ENCODE measurements around the gene ATXN7L2. TPM values are rescaled to one million over a fixed set of nuclear protein-coding genes. Genes with fewer than 3 reads are reported as not detected.

ATXN7L2 gene
- total RNA-seq, 1 experiment from 2014 or later = 3.5 TPM

DNA sequence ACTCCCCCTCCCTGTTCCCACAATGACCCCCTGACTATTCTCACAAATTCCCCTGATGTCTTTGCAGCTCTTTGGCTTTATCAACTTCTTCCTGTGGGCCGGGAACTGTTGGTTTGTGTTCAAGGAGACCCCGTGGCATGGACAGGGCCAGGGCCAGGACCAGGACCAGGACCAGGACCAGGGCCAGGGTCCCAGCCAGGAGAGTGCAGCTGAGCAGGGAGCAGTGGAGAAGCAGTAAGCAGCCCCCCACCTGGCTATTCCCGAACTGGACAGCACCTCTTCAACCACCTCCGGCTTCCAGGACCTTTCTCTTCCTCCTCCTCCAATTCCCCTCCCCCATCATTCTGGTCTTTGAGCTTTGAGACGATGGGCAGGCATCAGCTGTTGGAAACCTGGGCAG, 4.4 kb upstream of the ATXN7L2 start:
- H3K36me3 ChIP-seq (ENCODE audit: insufficient read depth, low read length) = no peaks in the 10 kb centered on the region
- no peak overlapping the region for H3K4me2 ChIP-seq (ENCODE audit: low read depth, low read length, poor library complexity, severe bottlenecking)
- no peak for DNase-seq
- H3K4me3 ChIP-seq (ENCODE audit: low read length) = no peak overlapping the region
- no peak overlapping the region for H3K9ac ChIP-seq (ENCODE audit: low read length)
- no peak overlapping the region for H3K27ac ChIP-seq (ENCODE audit: low read length)
- H3K9me2 ChIP-seq (replicated peaks; ENCODE audit: insufficient read depth, low read length) = no peaks in the 10 kb centered on the region
- H3K79me2 ChIP-seq (ENCODE audit: low read length) = 0 out of 2 replicates have a peak, but pooled peaks cover 1% of the 10 kb centered on the region
- H2AFZ ChIP-seq (ENCODE audit: low read length) = no peak overlapping the region
- no peaks in the 10 kb centered on the region for H3K9me3 ChIP-seq (ENCODE audit: low read length)
- H3K27me3 ChIP-seq (ENCODE audit: low read length) = no peaks in the 10 kb centered on the region
- peaks cover 8% of the 10 kb centered on the region for H3K4me1 ChIP-seq (ENCODE audit: low read length)
- 0 out of 2 replicates have a peak, but pooled peaks cover 3% of the 10 kb centered on the region for H4K20me1 ChIP-seq (ENCODE audit: insufficient read depth, low read depth, low read length)

DNA sequence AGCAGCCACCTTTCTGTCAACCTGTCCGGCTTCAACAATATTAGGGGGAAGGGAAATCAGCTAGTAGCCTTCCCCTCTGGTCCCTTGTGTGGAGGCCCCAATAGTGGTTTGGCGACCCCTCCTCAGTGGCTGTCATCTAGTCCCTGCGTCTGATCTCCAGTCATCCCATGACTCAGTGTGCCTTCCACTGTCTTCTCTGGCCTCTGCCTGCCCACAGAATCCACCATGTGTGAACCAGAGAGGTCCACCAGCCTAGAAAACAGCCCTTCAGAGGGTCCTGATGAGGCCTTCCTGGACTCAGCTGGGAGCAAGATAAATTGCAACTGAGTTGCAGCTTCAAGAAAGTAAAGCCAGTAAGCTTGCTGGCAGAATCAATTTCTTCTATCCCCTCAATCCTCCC, 3.8 kb upstream of the ATXN7L2 start:
- no peak overlapping the region for H3K4me3 ChIP-seq (ENCODE audit: low read length)
- 0 out of 2 replicates have a peak, but pooled peaks cover 3% of the 10 kb centered on the region for H4K20me1 ChIP-seq (ENCODE audit: insufficient read depth, low read depth, low read length)
- peaks cover 14% of the 10 kb centered on the region for H3K4me1 ChIP-seq (ENCODE audit: low read length)
- H3K4me2 ChIP-seq (ENCODE audit: low read depth, low read length, poor library complexity, severe bottlenecking) = no peak overlapping the region
- no peak for DNase-seq
- H3K9me2 ChIP-seq (replicated peaks; ENCODE audit: insufficient read depth, low read length) = no peaks in the 10 kb centered on the region
- H3K27ac ChIP-seq (ENCODE audit: low read length) = no peak overlapping the region
- H3K79me2 ChIP-seq (ENCODE audit: low read length) = 0 out of 2 replicates have a peak, but pooled peaks cover 5% of the 10 kb centered on the region
- no peak overlapping the region for H2AFZ ChIP-seq (ENCODE audit: low read length)
- no peaks in the 10 kb centered on the region for H3K36me3 ChIP-seq (ENCODE audit: insufficient read depth, low read length)
- no peaks in the 10 kb centered on the region for H3K27me3 ChIP-seq (ENCODE audit: low read length)
- H3K9ac ChIP-seq (ENCODE audit: low read length) = no peak overlapping the region
- H3K9me3 ChIP-seq (ENCODE audit: low read length) = no peaks in the 10 kb centered on the region

DNA sequence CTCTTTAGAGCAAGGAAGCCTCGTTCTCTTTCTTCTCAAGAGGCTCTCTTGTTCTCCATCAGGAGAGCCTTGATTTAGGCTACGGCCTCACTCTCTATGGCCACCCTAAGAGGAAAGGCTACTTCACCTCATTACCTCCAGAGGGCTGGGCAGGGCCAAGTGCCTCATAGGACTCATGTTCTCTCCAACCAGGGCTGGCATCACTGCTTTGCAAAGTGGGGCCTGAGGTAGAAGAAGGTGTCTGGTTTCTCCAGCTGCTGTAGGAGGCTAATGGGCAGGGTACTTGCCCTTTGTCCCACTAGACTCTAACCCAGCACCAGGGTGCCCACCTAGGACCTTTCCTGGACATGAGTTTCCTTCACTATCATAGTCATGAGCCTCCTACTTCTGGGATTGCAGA, 2.1 kb upstream of the ATXN7L2 start:
- no peak for DNase-seq
- H3K9me3 ChIP-seq (ENCODE audit: low read length) = no peaks in the 10 kb centered on the region
- no peaks in the 10 kb centered on the region for H3K27me3 ChIP-seq (ENCODE audit: low read length)
- peaks cover 23% of the 10 kb centered on the region for H3K4me1 ChIP-seq (ENCODE audit: low read length)
- no peak overlapping the region for H2AFZ ChIP-seq (ENCODE audit: low read length)
- H3K36me3 ChIP-seq (ENCODE audit: insufficient read depth, low read length) = no peaks in the 10 kb centered on the region
- no peak overlapping the region for H3K9ac ChIP-seq (ENCODE audit: low read length)
- 0 out of 2 replicates have a peak, but pooled peaks cover 5% of the 10 kb centered on the region for H3K79me2 ChIP-seq (ENCODE audit: low read length)
- no peaks in the 10 kb centered on the region for H3K9me2 ChIP-seq (replicated peaks; ENCODE audit: insufficient read depth, low read length)
- no peak overlapping the region for H3K4me3 ChIP-seq (ENCODE audit: low read length)
- H3K27ac ChIP-seq (ENCODE audit: low read length) = no peak overlapping the region
- no peak overlapping the region for H3K4me2 ChIP-seq (ENCODE audit: low read depth, low read length, poor library complexity, severe bottlenecking)
- H4K20me1 ChIP-seq (ENCODE audit: insufficient read depth, low read depth, low read length) = 0 out of 2 replicates have a peak, but pooled peaks cover 3% of the 10 kb centered on the region

DNA sequence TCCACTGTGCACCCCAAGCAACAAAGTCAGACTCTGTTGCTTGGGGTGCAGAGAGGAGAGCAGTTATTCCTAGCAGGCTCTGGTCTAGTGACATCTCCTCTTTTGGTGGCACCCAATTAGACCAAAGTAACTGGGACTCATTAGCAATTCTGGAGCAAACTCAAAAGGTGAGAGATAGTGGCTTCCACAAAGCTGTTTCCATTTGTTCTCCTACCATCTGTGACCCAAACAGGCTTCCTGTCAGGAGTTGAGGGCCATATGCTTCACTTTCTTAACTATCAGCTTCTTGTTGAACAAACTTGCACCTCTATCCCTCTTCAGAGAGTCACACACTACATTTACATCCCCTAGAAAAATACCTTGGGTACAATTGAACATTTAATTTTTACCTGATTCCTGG, 1.5 kb upstream of the ATXN7L2 start:
- DNase-seq = no peak
- H3K27ac ChIP-seq (ENCODE audit: low read length) = no peak overlapping the region
- no peaks in the 10 kb centered on the region for H3K27me3 ChIP-seq (ENCODE audit: low read length)
- no peaks in the 10 kb centered on the region for H3K9me3 ChIP-seq (ENCODE audit: low read length)
- H3K4me2 ChIP-seq (ENCODE audit: low read depth, low read length, poor library complexity, severe bottlenecking) = no peak overlapping the region
- 0 out of 2 replicates have a peak, but pooled peaks cover 3% of the 10 kb centered on the region for H4K20me1 ChIP-seq (ENCODE audit: insufficient read depth, low read depth, low read length)
- H3K9ac ChIP-seq (ENCODE audit: low read length) = no peak overlapping the region
- no peaks in the 10 kb centered on the region for H3K9me2 ChIP-seq (replicated peaks; ENCODE audit: insufficient read depth, low read length)
- peaks cover 23% of the 10 kb centered on the region for H3K4me1 ChIP-seq (ENCODE audit: low read length)
- no peak overlapping the region for H3K4me3 ChIP-seq (ENCODE audit: low read length)
- 0 out of 2 replicates have a peak, but pooled peaks cover 5% of the 10 kb centered on the region for H3K79me2 ChIP-seq (ENCODE audit: low read length)
- H2AFZ ChIP-seq (ENCODE audit: low read length) = no peak overlapping the region
- no peaks in the 10 kb centered on the region for H3K36me3 ChIP-seq (ENCODE audit: insufficient read depth, low read length)

DNA sequence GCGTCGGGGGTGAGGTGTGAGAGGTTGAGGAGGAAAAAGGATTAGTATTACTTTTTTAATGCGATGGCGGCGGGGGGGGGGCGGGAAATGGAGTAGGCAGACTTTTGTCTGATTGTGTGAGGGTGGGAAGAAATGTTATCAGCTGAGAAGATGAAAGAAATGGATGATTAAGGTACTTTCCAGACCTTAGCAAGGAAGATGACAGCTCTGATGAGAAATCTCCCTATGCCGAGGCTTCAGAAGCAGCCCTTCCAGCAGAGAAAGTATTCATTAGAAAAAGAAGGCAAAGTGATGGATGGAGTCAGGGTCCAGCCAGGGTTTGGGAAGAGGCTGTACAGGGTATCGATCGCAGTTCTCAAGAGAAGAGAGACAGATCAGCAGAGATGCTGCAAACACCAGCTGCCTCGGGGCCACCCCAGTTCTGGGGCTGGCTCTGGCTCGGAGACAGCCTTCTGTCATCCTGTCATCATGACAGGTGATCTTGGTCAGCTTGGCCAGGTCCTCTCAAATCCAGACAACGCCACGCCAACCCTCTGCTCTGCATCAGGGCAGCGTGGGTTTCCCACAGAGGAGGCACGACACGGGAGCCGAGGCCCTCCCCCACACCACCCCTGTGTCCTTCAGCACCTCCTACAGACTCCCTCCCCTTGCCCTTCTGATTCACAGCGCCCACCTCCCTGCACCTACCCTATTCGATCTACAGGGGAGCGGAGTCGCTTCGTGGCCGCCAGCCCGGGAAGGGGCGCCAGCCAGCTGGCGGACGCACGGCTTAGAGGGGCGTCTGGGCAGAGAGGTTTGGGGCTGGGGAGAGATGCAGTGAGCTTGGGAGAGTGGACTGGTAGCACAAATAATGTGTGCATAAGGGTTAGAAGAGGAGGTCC, 674 bp upstream of the ATXN7L2 start:
- Histone ChIP-seq H2AFZ (ENCODE audit: low read length) (peak overlapping the region; percentile 85), H3K4me2 (ENCODE audit: low read depth, low read length, poor library complexity, severe bottlenecking) (peak overlapping the region; percentile 89), H3K4me3 (ENCODE audit: low read length) (peak overlapping the region; percentile 82), H3K79me2 (ENCODE audit: low read length) (0 out of 2 replicates have a peak, but pooled peaks cover 5% of the 10 kb centered on the region), H3K9me3 (ENCODE audit: low read length) (no peaks in the 10 kb centered on the region), H3K36me3 (ENCODE audit: insufficient read depth, low read length) (no peaks in the 10 kb centered on the region), H4K20me1 (ENCODE audit: insufficient read depth, low read depth, low read length) (0 out of 2 replicates have a peak, but pooled peaks cover 3% of the 10 kb centered on the region), H3K4me1 (ENCODE audit: low read length) (peaks cover 23% of the 10 kb centered on the region), H3K27me3 (ENCODE audit: low read length) (no peaks in the 10 kb centered on the region), H3K9me2 (replicated peaks; ENCODE audit: insufficient read depth, low read length) (no peaks in the 10 kb centered on the region), H3K9ac (ENCODE audit: low read length) (peak overlapping the region; percentile 65), H3K27ac (ENCODE audit: low read length) (no peak overlapping the region)
- DNase-seq = peak; percentile 62

DNA sequence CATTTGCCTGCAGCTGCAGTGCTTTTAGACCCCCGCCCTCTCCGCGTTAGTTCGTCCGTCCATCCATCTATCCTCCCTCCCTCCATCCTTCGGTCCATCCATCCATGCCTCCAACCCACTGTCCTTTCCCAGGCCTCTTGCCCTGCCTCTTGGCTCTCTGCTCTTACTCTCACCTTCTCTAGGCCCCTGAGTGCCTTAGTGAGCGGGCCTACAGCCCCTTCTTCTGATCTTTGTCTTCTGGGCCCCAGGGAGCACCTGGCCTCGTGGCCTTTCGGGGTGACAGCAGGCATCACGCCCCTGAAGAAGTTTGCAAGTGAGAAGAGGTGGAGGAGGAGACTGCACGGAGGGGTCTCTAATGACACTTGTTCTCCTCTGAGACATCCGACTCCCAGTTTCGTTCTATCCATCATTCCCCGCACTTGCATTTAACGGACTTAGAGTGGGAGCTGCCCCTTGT, 842 bp downstream of the ATXN7L2 start:
- peak; percentile 81 for DNase-seq
- Histone ChIP-seq H3K9me3 (ENCODE audit: low read length) (no peaks in the 10 kb centered on the region), H4K20me1 (ENCODE audit: insufficient read depth, low read depth, low read length) (0 out of 2 replicates have a peak, but pooled peaks cover 3% of the 10 kb centered on the region), H3K27ac (ENCODE audit: low read length) (peak overlapping the region; percentile 65), H3K27me3 (ENCODE audit: low read length) (no peaks in the 10 kb centered on the region), H3K36me3 (ENCODE audit: insufficient read depth, low read length) (no peaks in the 10 kb centered on the region), H2AFZ (ENCODE audit: low read length) (peak overlapping the region; percentile 88), H3K9me2 (replicated peaks; ENCODE audit: insufficient read depth, low read length) (no peaks in the 10 kb centered on the region), H3K4me1 (ENCODE audit: low read length) (peaks cover 23% of the 10 kb centered on the region), H3K4me3 (ENCODE audit: low read length) (peak overlapping the region; percentile 83), H3K4me2 (ENCODE audit: low read depth, low read length, poor library complexity, severe bottlenecking) (peak overlapping the region; percentile 94), H3K79me2 (ENCODE audit: low read length) (0 out of 2 replicates have a peak, but pooled peaks cover 5% of the 10 kb centered on the region), H3K9ac (ENCODE audit: low read length) (peak overlapping the region; percentile 85)

DNA sequence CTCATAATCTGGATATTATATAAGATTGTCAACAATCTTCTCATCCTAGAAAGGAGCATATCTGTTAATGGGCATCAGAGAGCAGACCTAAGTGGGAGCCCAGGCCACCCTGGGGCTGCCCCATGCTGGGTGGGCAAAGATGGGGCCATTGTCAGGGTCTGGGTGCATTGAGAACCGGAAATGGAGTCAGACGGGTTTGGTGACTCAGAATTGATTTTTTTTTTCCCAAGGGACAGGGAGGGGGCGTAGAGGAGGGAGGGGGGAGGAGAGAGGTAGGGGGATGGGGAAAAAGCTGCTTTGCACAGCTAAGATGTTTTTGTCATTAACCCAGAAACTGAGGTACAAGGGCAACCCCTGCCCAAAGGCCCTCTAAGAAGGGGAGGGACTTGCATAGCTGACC, 1.3 kb downstream of the ATXN7L2 start:
- H3K36me3 ChIP-seq (ENCODE audit: insufficient read depth, low read length) = no peaks in the 10 kb centered on the region
- H3K4me1 ChIP-seq (ENCODE audit: low read length) = peaks cover 23% of the 10 kb centered on the region
- peak; percentile 67 for DNase-seq
- peak overlapping the region; percentile 83 for H3K4me3 ChIP-seq (ENCODE audit: low read length)
- H3K9ac ChIP-seq (ENCODE audit: low read length) = peak overlapping the region; percentile 85
- peak overlapping the region; percentile 88; the same call in 1 of the 2 replicates for H2AFZ ChIP-seq (ENCODE audit: low read length)
- 0 out of 2 replicates have a peak, but pooled peaks cover under 1% of the 10 kb centered on the region for H4K20me1 ChIP-seq (ENCODE audit: insufficient read depth, low read depth, low read length)
- peak overlapping the region; percentile 65 for H3K27ac ChIP-seq (ENCODE audit: low read length)
- H3K79me2 ChIP-seq (ENCODE audit: low read length) = 0 out of 2 replicates have a peak, but pooled peaks cover 5% of the 10 kb centered on the region
- H3K9me3 ChIP-seq (ENCODE audit: low read length) = no peaks in the 10 kb centered on the region
- H3K4me2 ChIP-seq (ENCODE audit: low read depth, low read length, poor library complexity, severe bottlenecking) = peak overlapping the region; percentile 94
- no peaks in the 10 kb centered on the region for H3K9me2 ChIP-seq (replicated peaks; ENCODE audit: insufficient read depth, low read length)
- no peaks in the 10 kb centered on the region for H3K27me3 ChIP-seq (ENCODE audit: low read length)

DNA sequence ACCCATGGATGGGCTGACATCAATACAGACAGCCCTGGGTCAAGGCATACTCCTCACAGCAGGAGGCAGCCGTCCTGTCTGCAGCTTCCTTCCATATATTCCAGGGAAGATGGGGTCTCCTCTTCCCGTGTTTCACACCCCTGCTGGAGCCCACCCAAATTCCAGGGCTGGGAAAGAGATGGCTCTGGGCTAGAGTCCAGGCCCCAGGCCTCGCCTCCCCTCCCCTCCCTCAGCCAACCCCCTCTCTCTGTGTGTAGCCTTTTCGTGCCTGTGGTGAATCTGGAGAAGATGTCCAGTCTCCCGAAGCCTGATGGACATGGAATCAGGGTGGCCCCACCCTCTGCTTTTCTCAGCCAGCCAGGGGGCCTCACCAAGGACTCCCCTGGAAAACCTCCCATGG, 3.6 kb downstream of the ATXN7L2 start:
- Histone ChIP-seq H3K4me2 (ENCODE audit: low read depth, low read length, poor library complexity, severe bottlenecking) (no peak overlapping the region), H3K4me1 (ENCODE audit: low read length) (peaks cover 23% of the 10 kb centered on the region), H3K79me2 (ENCODE audit: low read length) (0 out of 2 replicates have a peak, but pooled peaks cover 5% of the 10 kb centered on the region), H4K20me1 (ENCODE audit: insufficient read depth, low read depth, low read length) (no peaks in the 10 kb centered on the region), H3K9me2 (replicated peaks; ENCODE audit: insufficient read depth, low read length) (no peaks in the 10 kb centered on the region), H3K36me3 (ENCODE audit: insufficient read depth, low read length) (no peaks in the 10 kb centered on the region), H3K4me3 (ENCODE audit: low read length) (no peak overlapping the region), H3K9ac (ENCODE audit: low read length) (no peak overlapping the region), H2AFZ (ENCODE audit: low read length) (no peak overlapping the region), H3K27ac (ENCODE audit: low read length) (no peak overlapping the region), H3K27me3 (ENCODE audit: low read length) (no peaks in the 10 kb centered on the region), H3K9me3 (ENCODE audit: low read length) (no peaks in the 10 kb centered on the region)
- no peak for DNase-seq
